Left ventricle myocardium inferior (tissue), 1 donor: ENCODE data around the gene RPH3AL. TPM values are rescaled to one million over a fixed set of nuclear protein-coding genes. Genes with fewer than 3 reads are reported as not detected.
"Not testable (repeated sequence)": the region's sequence is repeated elsewhere in the genome, so short reads cannot be mapped to it uniquely, and the experiment has no call there.

ENCODE experiments used
- DNase-seq: peaks from one replicate; pipeline ENCODE4 v3.0.0-alpha.2; 2020
- H3K27ac ChIP-seq: fragments of 200-600 bp; replicated peaks from 2 replicates; pipeline ENCODE4 v1.8.0; 2021
- H3K27me3 ChIP-seq: fragments of 200-600 bp; 2 replicates; pipeline ENCODE4 v1.8.0; 2021; ENCODE audit warnings: low read depth
- H3K36me3 ChIP-seq: fragments of 200-600 bp; 2 replicates; pipeline ENCODE4 v1.8.0; 2021
- H3K4me1 ChIP-seq: fragments of 200-600 bp; 2 replicates; pipeline ENCODE4 v1.8.0; 2021
- H3K4me3 ChIP-seq: fragments of 200-600 bp; 2 replicates; pipeline ENCODE4 v1.8.0; 2021; ENCODE audit warnings: mild to moderate bottlenecking, moderate library complexity
- H3K9me3 ChIP-seq: fragments of 200-600 bp; replicated peaks from 2 replicates; pipeline ENCODE4 v1.8.0; 2021
- CTCF ChIP-seq: fragments of 200-600 bp; IDR thresholded peaks from 2 replicates; pipeline ENCODE4 v1.8.0; 2021; ENCODE audit warnings: antibody characterized with exemption, mild to moderate bottlenecking, borderline replicate concordance
- intact Hi-C: fragments of 100-400 bp; cut with micrococcal nuclease; formaldehyde crosslinking; loops from one replicate; pipeline ENCODE4 v1.11.0; 2022
- total RNA-seq: library from RNA; stranded (reverse); fragmentation: NEBNext Ultra II Directional; extraction: Animal tissue kit (Norgen Biotek cat#: 25700); gene quantifications from one replicate; pipeline ENCODE4 v1.2.1, GENCODE V29; 2021
- donor health status: DM: no; HTN: yes; CAD: no; lungs with severe emphysema.

The RPH3AL gene
- total RNA-seq, 1 donor from 2014 or later: 4.0 TPM

GRCh38 chr17:246226-246625, 106.4 kb downstream of the RPH3AL start:
- peaks cover 8% of the 10 kb centered on the region for H3K27me3 ChIP-seq
- H3K36me3 ChIP-seq: no peaks in the 10 kb centered on the region
- H3K27ac ChIP-seq: no peak overlapping the region
- no peaks in the 10 kb centered on the region for H3K4me1 ChIP-seq
- H3K4me3 ChIP-seq: no peak overlapping the region
- no peaks in the 10 kb centered on the region for H3K9me3 ChIP-seq
- TF ChIP-seq CTCF: no peak
- peak; percentile 2 for DNase-seq
- intact Hi-C loops: no loop called here

- no peak for TF ChIP-seq CTCF
- Histone ChIP-seq H3K4me1 (no peaks in the 10 kb centered on the region), H3K9me3 (no peaks in the 10 kb centered on the region), H3K36me3 (no peaks in the 10 kb centered on the region), H3K27me3 (peaks cover 8% of the 10 kb centered on the region), H3K4me3 (no peak overlapping the region), H3K27ac (no peak overlapping the region)
- intact Hi-C loops: no loop called here
- peak; percentile 6 for DNase-seq
These were observed 107.0 kb downstream of the RPH3AL start for GRCh38 chr17:245611-246010.

- TF ChIP-seq CTCF: no peak
- no peaks in the 10 kb centered on the region for H3K9me3 ChIP-seq
- H3K27ac ChIP-seq: no peak overlapping the region
- no peaks in the 10 kb centered on the region for H3K36me3 ChIP-seq
- intact Hi-C loops: no loop called here
- peaks cover 8% of the 10 kb centered on the region for H3K27me3 ChIP-seq
- H3K4me3 ChIP-seq: no peak overlapping the region
- peak; percentile 2 for DNase-seq
- H3K4me1 ChIP-seq: no peaks in the 10 kb centered on the region
These were observed 107.6 kb downstream of the RPH3AL start for GRCh38 chr17:245020-245419.

GRCh38 chr17:243924-244323, 108.7 kb downstream of the RPH3AL start:
- DNase-seq, H3K36me3 ChIP-seq, H3K27me3 ChIP-seq, H3K9me3 ChIP-seq, H3K27ac ChIP-seq, H3K4me1 ChIP-seq, H3K4me3 ChIP-seq, intact Hi-C loops: not testable (repeated sequence)

- H3K4me3 ChIP-seq: no peak overlapping the region
- no peaks in the 10 kb centered on the region for H3K27me3 ChIP-seq
- no peaks in the 10 kb centered on the region for H3K36me3 ChIP-seq
- H3K4me1 ChIP-seq: peaks cover 6% of the 10 kb centered on the region
- H3K27ac ChIP-seq: no peak overlapping the region
- TF ChIP-seq CTCF: no peak
- intact Hi-C loops: no loop called here
- H3K9me3 ChIP-seq: no peaks in the 10 kb centered on the region
- DNase-seq: peak; percentile 3
These were observed 113.7 kb downstream of the RPH3AL start for GRCh38 chr17:238964-239259.

GRCh38 chr17:238071-238963, 114.3 kb downstream of the RPH3AL start:
- no peak for TF ChIP-seq CTCF
- peak; percentile 4 for DNase-seq

More at GRCh38 chr17:238071-238963, 114.3 kb downstream of the RPH3AL start:
- Histone ChIP-seq H3K36me3 (no peaks in the 10 kb centered on the region), H3K27ac (no peak overlapping the region), H3K27me3 (no peaks in the 10 kb centered on the region), H3K9me3 (no peaks in the 10 kb centered on the region), H3K4me3 (no peak overlapping the region), H3K4me1 (peaks cover 6% of the 10 kb centered on the region)
- intact Hi-C loops: no loop called here
